ENCODE results near the gene OLA1.

DNA sequence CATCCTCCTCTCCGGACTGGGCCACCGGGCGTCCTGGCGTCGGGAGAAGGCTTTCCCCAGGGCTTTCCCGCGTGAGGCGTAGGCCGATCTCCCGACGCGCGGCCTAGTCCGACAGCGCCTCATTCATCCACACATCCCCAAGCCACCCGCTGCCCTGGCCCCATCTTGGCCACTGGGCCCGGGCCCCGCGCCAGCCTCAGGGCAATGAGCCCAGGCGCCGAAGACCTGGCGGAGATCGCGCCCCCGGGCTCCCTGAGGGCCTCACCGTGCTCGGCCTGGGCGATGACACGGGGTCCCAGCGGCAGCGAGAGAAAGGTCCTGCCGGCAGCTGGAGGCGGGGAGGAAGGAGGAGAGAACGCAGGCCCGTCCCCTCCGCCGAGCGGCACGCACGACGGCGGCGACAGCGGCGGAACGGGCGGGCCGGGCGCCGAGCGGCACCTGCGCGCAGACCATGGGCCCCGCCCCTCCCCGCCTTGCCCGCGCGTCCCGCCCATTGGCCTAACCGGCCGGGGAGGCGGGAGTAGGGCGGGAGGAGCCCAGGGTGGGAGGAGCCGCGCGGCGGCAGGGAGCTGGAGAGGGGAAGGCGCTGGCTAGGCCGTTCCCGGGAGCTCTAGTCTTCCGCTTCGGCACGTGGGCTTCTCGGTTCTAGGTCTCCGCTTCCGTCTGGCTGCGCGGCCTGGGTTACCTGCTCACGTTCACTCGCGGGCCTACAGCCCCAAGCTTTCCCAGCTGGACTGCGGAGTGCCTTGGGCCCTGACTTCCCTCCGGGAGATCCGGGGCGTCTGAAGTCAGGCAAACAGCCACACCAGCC, at the start of gene OLA1:
- TF ChIP-seq EZH2phosphoT487 (conservative IDR thresholded peaks at IDR 0.05; ENCODE audit: low read length), result no peak
- TF ChIP-seq, protein P1, sequence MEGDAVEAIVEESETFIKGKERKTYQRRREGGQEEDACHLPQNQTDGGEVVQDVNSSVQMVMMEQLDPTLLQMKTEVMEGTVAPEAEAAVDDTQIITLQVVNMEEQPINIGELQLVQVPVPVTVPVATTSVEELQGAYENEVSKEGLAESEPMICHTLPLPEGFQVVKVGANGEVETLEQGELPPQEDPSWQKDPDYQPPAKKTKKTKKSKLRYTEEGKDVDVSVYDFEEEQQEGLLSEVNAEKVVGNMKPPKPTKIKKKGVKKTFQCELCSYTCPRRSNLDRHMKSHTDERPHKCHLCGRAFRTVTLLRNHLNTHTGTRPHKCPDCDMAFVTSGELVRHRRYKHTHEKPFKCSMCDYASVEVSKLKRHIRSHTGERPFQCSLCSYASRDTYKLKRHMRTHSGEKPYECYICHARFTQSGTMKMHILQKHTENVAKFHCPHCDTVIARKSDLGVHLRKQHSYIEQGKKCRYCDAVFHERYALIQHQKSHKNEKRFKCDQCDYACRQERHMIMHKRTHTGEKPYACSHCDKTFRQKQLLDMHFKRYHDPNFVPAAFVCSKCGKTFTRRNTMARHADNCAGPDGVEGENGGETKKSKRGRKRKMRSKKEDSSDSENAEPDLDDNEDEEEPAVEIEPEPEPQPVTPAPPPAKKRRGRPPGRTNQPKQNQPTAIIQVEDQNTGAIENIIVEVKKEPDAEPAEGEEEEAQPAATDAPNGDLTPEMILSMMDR (IDR thresholded peaks at IDR 0.05; ENCODE audit: insufficient read depth, low read length, poor library complexity, severe bottlenecking), result no peak
